Suprapubic skin (tissue), 4 donors: Measurements from ENCODE around the gene PCDHGA3. TPM values are rescaled to one million over a fixed set of nuclear protein-coding genes. Genes with fewer than 3 reads are reported as not detected.
A peak's percentile ranks its signal among the peaks of the same experiment; 100 is the strongest.
"Not testable (repeated sequence)": the region's sequence is repeated elsewhere in the genome, so short reads cannot be mapped to it uniquely, and the experiment has no call there.

Source experiments
- DNase-seq, 2 donors: peaks; one replicate each; pipeline ENCODE4 v3.0.0-alpha.2; 2019; ENCODE audit warnings: low spot score in 2 of 2
- H3K27ac ChIP-seq: fragments of 200-600 bp; sonication (generic); one replicate; pipeline ENCODE4 v1.5.1; 2019
- H3K27me3 ChIP-seq: fragments of 200-600 bp; sonication (generic); one replicate; pipeline ENCODE4 v1.5.1; 2019
- H3K36me3 ChIP-seq: fragments of 200-600 bp; sonication (generic); one replicate; pipeline ENCODE4 v1.5.1; 2019
- H3K4me1 ChIP-seq: fragments of 200-600 bp; sonication (generic); one replicate; pipeline ENCODE4 v1.5.1; 2019
- H3K4me3 ChIP-seq: fragments of 200-600 bp; sonication (generic); one replicate; pipeline ENCODE4 v1.5.1; 2019; ENCODE audit warnings: mild to moderate bottlenecking
- H3K9me3 ChIP-seq: fragments of 200-600 bp; sonication (generic); one replicate; pipeline ENCODE4 v1.5.1; 2019
- CTCF ChIP-seq, 2 donors: fragments of 200-600 bp in 1 of 2; fragments of 450-650 bp in 1 of 2; sonication (generic) in 1 of 2; IDR thresholded peaks; one replicate each; pipeline ENCODE4 v1.5.1; 2016 to 2019; ENCODE audit warnings: antibody characterized with exemption in 2 of 2, mild to moderate bottlenecking in 1 of 2, moderate library complexity in 1 of 2
- EP300 ChIP-seq: sonication (generic); formaldehyde crosslinking; IDR thresholded peaks from one replicate; pipeline ENCODE4 v1.6.1; 2017; ENCODE audit warnings: antibody characterized with exemption
- POLR2A ChIP-seq, 2 donors: fragments of 450-650 bp; IDR thresholded peaks; one replicate each; pipeline ENCODE4 v1.6.1; 2017; ENCODE audit warnings: antibody characterized with exemption in 2 of 2, mild to moderate bottlenecking in 2 of 2, moderate library complexity in 2 of 2
- POLR2AphosphoS5 ChIP-seq, 3 donors: sonication (generic); formaldehyde crosslinking; IDR thresholded peaks; one replicate each; pipeline ENCODE4 v1.6.1; 2017; ENCODE audit warnings: antibody characterized with exemption in 3 of 3
- WGBS: methylation state at CpG from one replicate; pipeline ENCODE4 v1.1.5; 2018; 5-methylcytosine and 5-hydroxymethylcytosine counted together
- total RNA-seq, 4 donors: library from RNA; depleted of rRNA; stranded (reverse); fragments of >200 nt; gene quantifications; one replicate each; pipeline ENCODE4 v1.1.0, GENCODE V29; 2016

The PCDHGA3 gene
- total RNA-seq, 4 donors from 2014 or later = 1.3 to 2.3 (median 1.7) TPM

- no peak overlapping the region for H3K4me3 ChIP-seq
- peaks cover 4% of the 10 kb centered on the region for H3K4me1 ChIP-seq
- TF ChIP-seq EP300 = no peak
- no peak for TF ChIP-seq POLR2AphosphoS5 (IDR thresholded peaks at IDR 0.05)
- no peak for TF ChIP-seq POLR2A (IDR thresholded peaks at IDR 0.05)
- TF ChIP-seq CTCF (IDR thresholded peaks at IDR 0.05) = no peak
- no peak for DNase-seq
- H3K27ac ChIP-seq = no peak overlapping the region
- no peaks in the 10 kb centered on the region for H3K36me3 ChIP-seq
- peaks cover 31% of the 10 kb centered on the region for H3K9me3 ChIP-seq
- 28% methylated on average over 1 of the region's 1 CpG for WGBS
- H3K27me3 ChIP-seq = peaks cover 12% of the 10 kb centered on the region
Measured at GRCh38 chr5:141342773-141343172, 856 bp upstream of the PCDHGA3 start.

GRCh38 chr5:141343953-141344463 lies 379 bp downstream of the PCDHGA3 start:
- H3K4me1 ChIP-seq = peaks cover 1% of the 10 kb centered on the region
- H3K27me3 ChIP-seq = peaks cover 6% of the 10 kb centered on the region
- 25% methylated on average over 31 of the region's 31 CpGs for WGBS
- no peaks in the 10 kb centered on the region for H3K36me3 ChIP-seq
- no peak overlapping the region for H3K27ac ChIP-seq
- no peak for TF ChIP-seq EP300
- no peak for TF ChIP-seq POLR2A (IDR thresholded peaks at IDR 0.05)
- no peak for TF ChIP-seq CTCF (IDR thresholded peaks at IDR 0.05)
- TF ChIP-seq POLR2AphosphoS5 (IDR thresholded peaks at IDR 0.05) = no peak
- no peak for DNase-seq
- peaks cover 23% of the 10 kb centered on the region for H3K9me3 ChIP-seq
- peak overlapping the region; percentile 17 for H3K4me3 ChIP-seq

- Histone ChIP-seq H3K9me3 (peaks cover 15% of the 10 kb centered on the region), H3K27ac (no peak overlapping the region), H3K4me3 (no peak overlapping the region), H3K4me1 (no peaks in the 10 kb centered on the region), H3K27me3 (peaks cover 4% of the 10 kb centered on the region), H3K36me3 (no peaks in the 10 kb centered on the region)
- no peak for TF ChIP-seq POLR2AphosphoS5 (IDR thresholded peaks at IDR 0.05)
- no peak for DNase-seq
- WGBS = 45% methylated on average over 11 of the region's 20 CpGs
Measured at GRCh38 chr5:141345327-141345726, 1.7 kb downstream of the PCDHGA3 start.

GRCh38 chr5:141346017-141346416 lies 2.4 kb downstream of the PCDHGA3 start:
- not testable (repeated sequence) for DNase-seq, H3K36me3 ChIP-seq, H3K27me3 ChIP-seq, H3K27ac ChIP-seq, H3K4me1 ChIP-seq, H3K4me3 ChIP-seq
- WGBS = 59% methylated on average over 9 of the region's 35 CpGs
- peaks cover 22% of the 10 kb centered on the region for H3K9me3 ChIP-seq

GRCh38 chr5:141349917-141350619 lies 6.4 kb downstream of the PCDHGA3 start, which contains the start of gene PCDHGB1:
PCDHGB1 (plus strand) TSS chr5:141350099; CDS start chr5:141350261, 162 bp downstream.
- no peak for TF ChIP-seq POLR2A (IDR thresholded peaks at IDR 0.05)
- TF ChIP-seq CTCF (IDR thresholded peaks at IDR 0.05) = peak in 1 of 2 donors; percentile 13
- Histone ChIP-seq H3K27me3 (no peaks in the 10 kb centered on the region), H3K36me3 (no peaks in the 10 kb centered on the region), H3K27ac (no peak within 1 kb of the TSS), H3K9me3 (peaks cover 34% of the 10 kb centered on the region), H3K4me1 (no peaks in the 10 kb centered on the region), H3K4me3 (peak within 1 kb of the TSS; percentile 19)
- DNase-seq = no peak
- 25% methylated on average over 29 of the region's 29 CpGs for WGBS

GRCh38 chr5:141351591-141351990 lies 8.0 kb downstream of the PCDHGA3 start:
- Histone ChIP-seq H3K27ac (no peak overlapping the region), H3K9me3 (peaks cover 37% of the 10 kb centered on the region), H3K36me3 (no peaks in the 10 kb centered on the region), H3K27me3 (no peaks in the 10 kb centered on the region), H3K4me3 (no peak overlapping the region), H3K4me1 (no peaks in the 10 kb centered on the region)
- WGBS = 45% methylated on average over 22 of the region's 36 CpGs
- no peak for DNase-seq
- no peak for TF ChIP-seq POLR2A (IDR thresholded peaks at IDR 0.05)
